IMR-90 (cell line): ENCODE results near the gene COL4A2. TPM values are rescaled to one million over a fixed set of nuclear protein-coding genes. Genes with fewer than 3 reads are reported as not detected.

ENCODE experiments used
- ATAC-seq: fragments of 200-7000 bp; cut with Tn5 transposase; 2 replicates; pipeline ENCODE4 v1.9.1; 2020; ENCODE audit warnings: low read depth, mild to moderate bottlenecking, moderate library complexity
- BruUV-seq: library from RNA; stranded (reverse); fragments of 400-500 nt; replicated peaks from 2 replicates; lab custom pipeline; 2021; lab: Mats Ljungman, UMichigan
- CTCF ChIA-PET: fragments of 300-600 bp; formaldehyde crosslinking; extraction: SDS; loops from one replicate; lab custom pipeline; 2021; ENCODE audit warnings: antibody characterized with exemption; lab: Yijun Ruan, JAX
- POLR2A ChIA-PET: fragments of 300-600 bp; sonication (Branson Sonifier 250); formaldehyde crosslinking; loops from one replicate; lab custom pipeline; 2022; ENCODE audit warnings: antibody characterized with exemption; ENCODE audit not compliant: unreplicated experiment; lab: Charles Lee
- DNase-seq: peaks from one replicate; pipeline ENCODE4 v3.0.0; 2013
- H2AFZ ChIP-seq: replicated peaks from 2 replicates; pipeline ENCODE3; 2013; ENCODE audit warnings: low read length, mild to moderate bottlenecking; ENCODE audit not compliant: poor library complexity
- H2AK5ac ChIP-seq: 2 replicates; pipeline ENCODE4 v1.6.1; 2013; ENCODE audit warnings: low read depth, low read length, inconsistent platforms
- H2AK9ac ChIP-seq: replicated peaks from 2 replicates; pipeline ENCODE3; 2013; ENCODE audit warnings: mild to moderate bottlenecking, low read depth, low read length, moderate library complexity; ENCODE audit not compliant: poor library complexity
- H2BK120ac ChIP-seq: 2 replicates; pipeline ENCODE4 v1.6.1; 2013; ENCODE audit warnings: low read depth, low read length, inconsistent platforms
- H2BK15ac ChIP-seq: 3 replicates; pipeline ENCODE4 v1.6.1; 2013; ENCODE audit warnings: low read depth, low read length, inconsistent platforms
- H2BK20ac ChIP-seq: 2 replicates; pipeline ENCODE4 v1.6.1; 2013; ENCODE audit warnings: low read depth, mild to moderate bottlenecking, inconsistent platforms, low read length, moderate library complexity
- H2BK5ac ChIP-seq: 2 replicates; pipeline ENCODE4 v1.6.1; 2013; ENCODE audit warnings: mild to moderate bottlenecking, low read depth, low read length, inconsistent platforms; ENCODE audit not compliant: poor library complexity, severe bottlenecking
- H3K14ac ChIP-seq: replicated peaks from 2 replicates; pipeline ENCODE4 v1.6.1; 2013; ENCODE audit warnings: low read depth, low read length, inconsistent platforms
- H3K18ac ChIP-seq: 2 replicates; pipeline ENCODE4 v1.6.1; 2013; ENCODE audit warnings: low read depth, low read length, control low read depth
- H3K23ac ChIP-seq: 2 replicates; pipeline ENCODE4 v1.6.1; 2013; ENCODE audit warnings: low read depth, low read length, inconsistent platforms
- H3K27ac ChIP-seq: 2 replicates; pipeline ENCODE4 v1.5.1; 2013; ENCODE audit warnings: mild to moderate bottlenecking, control low read depth, low read length; ENCODE audit not compliant: insufficient read depth
- H3K27me3 ChIP-seq: 2 replicates; pipeline ENCODE4 v1.6.1; 2013; ENCODE audit warnings: low read length; ENCODE audit not compliant: control insufficient read depth, insufficient read depth
- H3K36me3 ChIP-seq: 2 replicates; pipeline ENCODE4 v1.6.1; 2013; ENCODE audit warnings: low read length, mixed read lengths; ENCODE audit not compliant: control insufficient read depth, insufficient read depth
- H3K4ac ChIP-seq: 2 replicates; pipeline ENCODE4 v1.6.1; 2013; ENCODE audit warnings: low read depth, low read length, inconsistent platforms
- H3K4me1 ChIP-seq: 2 replicates; pipeline ENCODE4 v1.6.1; 2013; ENCODE audit warnings: low read length, mixed read lengths; ENCODE audit not compliant: control insufficient read depth, insufficient read depth
- H3K4me2 ChIP-seq: 2 replicates; pipeline ENCODE4 v1.6.1; 2013; ENCODE audit warnings: low read depth, mild to moderate bottlenecking, control low read depth, low read length, moderate library complexity
- H3K4me3 ChIP-seq: 2 replicates; pipeline ENCODE4 v1.5.1; 2013; ENCODE audit warnings: low read depth, mild to moderate bottlenecking, control low read depth, low read length, moderate library complexity; ENCODE audit not compliant: insufficient read depth
- H3K56ac ChIP-seq: 2 replicates; pipeline ENCODE4 v1.6.1; 2013; ENCODE audit warnings: low read length, inconsistent platforms; ENCODE audit not compliant: insufficient read depth; ENCODE audit errors: extremely low read depth
- H3K79me1 ChIP-seq, 2 experiments: 2 replicates each; pipeline ENCODE4 v1.6.1; 2013; ENCODE audit warnings: low read length in 2 of 2, inconsistent platforms in 1 of 2, low read depth in 1 of 2
- H3K9ac ChIP-seq: 2 replicates; pipeline ENCODE4 v1.6.1; 2013; ENCODE audit warnings: low read depth, low read length, control low read depth
- H3K9me1 ChIP-seq: 2 replicates; pipeline ENCODE4 v1.6.1; 2013; ENCODE audit warnings: low read length, inconsistent platforms; ENCODE audit not compliant: insufficient read depth
- H3K9me3 ChIP-seq: 2 replicates; pipeline ENCODE4 v1.6.1; 2013; ENCODE audit warnings: low read length; ENCODE audit not compliant: control insufficient read depth, insufficient read depth
- H4K20me1 ChIP-seq: 2 replicates; pipeline ENCODE4 v1.6.1; 2013; ENCODE audit warnings: low read length, inconsistent platforms; ENCODE audit not compliant: insufficient read depth
- H4K5ac ChIP-seq: 2 replicates; pipeline ENCODE4 v1.6.1; 2013; ENCODE audit warnings: mild to moderate bottlenecking, low read depth, low read length, control low read depth
- H4K8ac ChIP-seq, 2 experiments: 2 replicates each; pipeline ENCODE4 v1.6.1; 2013; ENCODE audit warnings: low read depth in 2 of 2, low read length in 2 of 2, control low read depth in 1 of 2, inconsistent platforms in 1 of 2
- H4K91ac ChIP-seq: 2 replicates; pipeline ENCODE4 v1.6.1; 2013; ENCODE audit warnings: low read depth, low read length, inconsistent platforms; ENCODE audit not compliant: insufficient read depth
- CEBPB ChIP-seq: IDR thresholded peaks from 2 replicates; pipeline ENCODE4 v1.6.1; 2012; ENCODE audit warnings: low read depth, low read length, improper control_type of control experiment
- CHD1 ChIP-seq: IDR thresholded peaks from 2 replicates; pipeline ENCODE4 v1.6.1; 2012; ENCODE audit warnings: low read depth, low read length, improper control_type of control experiment
- ELK1 ChIP-seq: fragments of 150-350 bp; IDR thresholded peaks from 2 replicates; pipeline ENCODE4 v1.6.1; 2016; ENCODE audit warnings: low read depth, mild to moderate bottlenecking, low read length, moderate library complexity, borderline replicate concordance
- FOS ChIP-seq: fragments of 150-350 bp; IDR thresholded peaks from 2 replicates; pipeline ENCODE4 v1.6.1; 2016; ENCODE audit warnings: low read depth, low read length
- MAFK ChIP-seq: IDR thresholded peaks from 2 replicates; pipeline ENCODE4 v1.6.1; 2012; ENCODE audit warnings: low read depth, low read length, improper control_type of control experiment
- MAZ ChIP-seq: IDR thresholded peaks from 2 replicates; pipeline ENCODE4 v1.6.1; 2012; ENCODE audit warnings: low read depth, mild to moderate bottlenecking, low read length, improper control_type of control experiment, moderate library complexity, borderline replicate concordance
- RAD21 ChIP-seq: IDR thresholded peaks from 2 replicates; pipeline ENCODE4 v1.6.1; 2012; ENCODE audit warnings: low read length, improper control_type of control experiment
- RFX5 ChIP-seq: IDR thresholded peaks from 2 replicates; pipeline ENCODE4 v1.8.0; 2012; ENCODE audit warnings: low read depth, mild to moderate bottlenecking, low read length, moderate library complexity
- SMC3 ChIP-seq: fragments of 150-350 bp; IDR thresholded peaks from 2 replicates; pipeline ENCODE4 v1.6.1; 2016; ENCODE audit warnings: low read depth, mild to moderate bottlenecking, antibody characterized with exemption, low read length, moderate library complexity
- WGBS, 2 experiments: methylation state at CpG; one replicate each; pipeline versions ENCODE4 v1.1.5 to v1.1.7; 2013; ENCODE audit warnings: missing lambda C conversion rate in 2 of 2; ENCODE audit not compliant: insufficient read length in 1 of 2; ENCODE audit errors: extremely low coverage in 2 of 2; 5-methylcytosine and 5-hydroxymethylcytosine counted together
- dilution Hi-C: fragments of 300-500 bp; cut with HindIII; formaldehyde crosslinking; loops from one replicate; pipeline ENCODE4 v1.14.3; 2018; ENCODE audit warnings: low sequenced_read_pairs; ENCODE audit not compliant: unreplicated experiment
- in situ Hi-C: fragments of 300-500 bp; cut with MboI; formaldehyde crosslinking; loops from 3 replicates; pipeline ENCODE4 v1.14.3; 2019; ENCODE audit warnings: low sequenced_read_pairs, inconsistent platforms, mixed read lengths
- intact Hi-C: fragments of 100-400 bp; cut with micrococcal nuclease; formaldehyde crosslinking; loops from 2 replicates; pipeline ENCODE4 v1.10.0; 2022
- polyA plus RNA-seq, 3 experiments: library from polyadenylated mRNA; depleted of rRNA; stranded (reverse); fragments of >200 nt; gene quantifications; 2 replicates each; pipeline ENCODE4 v1.2.3, GENCODE V29; 2012; ENCODE audit warnings: low replicate concordance in 1 of 3
- total RNA-seq: library from RNA; depleted of rRNA; stranded (reverse); fragments of >200 nt; gene quantifications from 2 replicates; pipeline ENCODE4 v1.2.3, GENCODE V29; 2012

Gene COL4A2
- total and polyA plus RNA-seq, 2 of the 4 experiments (the other 2 are of a cell fraction), result 90.7 to 457 TPM

GRCh38 chr13:110433014-110433413 is 125.9 kb downstream of the COL4A2 start:
- no peaks in the 10 kb centered on the region for H3K4me1 ChIP-seq
- BruUV-seq, result no TSS peak
- no peak overlapping the region for H2AFZ ChIP-seq
- ATAC-seq, result no peak
- H2AK5ac ChIP-seq, result no peak overlapping the region
- no peak overlapping the region for H3K4ac ChIP-seq
- ChIA-PET CTCF (no interaction called here), POLR2A (no interaction called here)
- H3K14ac ChIP-seq, result no peak overlapping the region
- H4K8ac ChIP-seq, result no peak overlapping the region
- H4K91ac ChIP-seq, result no peak overlapping the region
- intact Hi-C loops (no loop called here), in situ Hi-C loops (loop anchor here (10.0 kb wide), 1 partner anchor 218 kb away; no protein-coding TSS in a partner anchor), dilution Hi-C loops (no loop called here)
- H3K9ac ChIP-seq, result no peak overlapping the region
- H3K18ac ChIP-seq, result no peak overlapping the region
- no peak for TF ChIP-seq SMC3
- no peak for TF ChIP-seq CEBPB
- TF ChIP-seq CHD1, result no peak
- TF ChIP-seq FOS, result no peak
- TF ChIP-seq RAD21, result no peak
- no peak for TF ChIP-seq MAFK
- TF ChIP-seq ELK1, result no peak
- no peak for TF ChIP-seq MAZ
- TF ChIP-seq RFX5, result no peak
- H3K9me3 ChIP-seq, result no peaks in the 10 kb centered on the region
- WGBS, 2 experiments, result 69% methylated on average over 3 of the region's 14 CpGs; no CpG with 5 or more reads in 1 of the 2 experiments
- no peak overlapping the region for H2BK5ac ChIP-seq
- H3K9me1 ChIP-seq, result peaks cover 21% of the 10 kb centered on the region
- H3K23ac ChIP-seq, result no peak overlapping the region
- no peak for DNase-seq
- no peaks in the 10 kb centered on the region for H3K27me3 ChIP-seq
- H3K36me3 ChIP-seq, result peaks cover 71% of the 10 kb centered on the region
- no peaks in the 10 kb centered on the region for H4K20me1 ChIP-seq
- H3K27ac ChIP-seq, result no peak overlapping the region
- H3K56ac ChIP-seq, result no peak overlapping the region
- no peak overlapping the region for H4K5ac ChIP-seq
- H3K4me3 ChIP-seq, result no peak overlapping the region
- H2AK9ac ChIP-seq, result no peak overlapping the region
- no peak overlapping the region for H2BK20ac ChIP-seq
- no peak overlapping the region for H2BK120ac ChIP-seq
- no peak overlapping the region for H3K4me2 ChIP-seq
- H3K79me1 ChIP-seq, result peaks cover 6 to 24% of the 10 kb centered on the region in 2 experiments; a peak in 3 of 4 replicates
- no peak overlapping the region for H2BK15ac ChIP-seq
